ENCODE results near the gene MEF2A. TPM values are rescaled to one million over a fixed set of nuclear protein-coding genes. Genes with fewer than 3 reads are reported as not detected.

The MEF2A gene
- total RNA-seq, 3 donors from 2014 or later, result 19.8 to 24.0 (median 22.4) TPM

DNA sequence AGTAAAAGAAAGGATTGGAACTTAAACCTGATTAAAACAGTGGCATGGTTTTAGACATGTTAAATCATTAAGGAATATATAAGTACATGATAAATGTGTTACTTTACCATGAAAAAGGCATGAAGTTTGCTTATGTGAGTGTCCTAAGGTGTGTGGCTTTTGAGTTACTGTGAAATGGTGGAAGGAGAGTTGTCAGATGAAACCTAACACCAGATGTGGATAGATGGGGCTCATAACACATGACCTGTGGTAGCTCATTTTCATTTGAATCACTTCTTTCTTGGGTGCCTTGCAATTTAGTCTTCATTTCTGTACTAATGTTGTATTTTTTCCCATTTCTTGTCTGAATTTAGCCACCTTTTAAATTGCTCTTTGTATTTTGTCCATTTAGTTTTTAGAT, 13.0 kb downstream of the MEF2A start:
- ATAC-seq, result no peak
- H3K9me3 Mint-ChIP-seq, result no peaks in the 10 kb centered on the region

DNA sequence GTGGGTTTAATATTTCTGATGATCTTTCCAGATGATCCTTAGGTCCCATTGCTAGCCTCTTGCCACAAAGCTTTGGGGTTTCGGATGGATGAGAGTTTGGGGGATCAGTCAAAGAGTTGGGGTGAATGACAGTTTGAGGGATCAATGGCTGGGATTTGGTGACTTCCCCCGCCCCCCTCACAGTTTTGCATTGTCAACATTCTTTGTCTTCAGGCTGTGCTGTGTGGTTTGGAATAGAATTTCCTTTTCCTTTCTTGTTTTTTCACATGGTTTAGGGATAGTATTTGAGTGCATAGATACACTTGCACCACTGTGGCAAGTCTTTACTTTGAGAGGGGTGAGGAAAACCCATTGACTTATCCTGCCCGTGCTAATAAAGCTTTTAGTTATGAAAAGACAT, 14.3 kb downstream of the MEF2A start:
- H3K4me3 Mint-ChIP-seq, result no peak overlapping the region
- no peaks in the 10 kb centered on the region for H3K27me3 Mint-ChIP-seq (ENCODE audit: low read depth)
- ATAC-seq, result no peak
- H3K4me1 Mint-ChIP-seq (ENCODE audit: low read depth), result peaks cover 45% of the 10 kb centered on the region
- DNase-seq, result no peak
- H3K9me3 Mint-ChIP-seq, result peaks cover 10% of the 10 kb centered on the region
- peaks cover 18% of the 10 kb centered on the region for H3K36me3 Mint-ChIP-seq (ENCODE audit: insufficient read depth)

More for the DNA sequence above, 13.0 kb downstream of the MEF2A start:
- H3K27me3 Mint-ChIP-seq (ENCODE audit: low read depth), result no peaks in the 10 kb centered on the region
- H3K4me3 Mint-ChIP-seq, result no peak overlapping the region
- H3K36me3 Mint-ChIP-seq (ENCODE audit: insufficient read depth), result peaks cover 13% of the 10 kb centered on the region
- peaks cover 52% of the 10 kb centered on the region for H3K4me1 Mint-ChIP-seq (ENCODE audit: low read depth)
- DNase-seq, result no peak

DNA sequence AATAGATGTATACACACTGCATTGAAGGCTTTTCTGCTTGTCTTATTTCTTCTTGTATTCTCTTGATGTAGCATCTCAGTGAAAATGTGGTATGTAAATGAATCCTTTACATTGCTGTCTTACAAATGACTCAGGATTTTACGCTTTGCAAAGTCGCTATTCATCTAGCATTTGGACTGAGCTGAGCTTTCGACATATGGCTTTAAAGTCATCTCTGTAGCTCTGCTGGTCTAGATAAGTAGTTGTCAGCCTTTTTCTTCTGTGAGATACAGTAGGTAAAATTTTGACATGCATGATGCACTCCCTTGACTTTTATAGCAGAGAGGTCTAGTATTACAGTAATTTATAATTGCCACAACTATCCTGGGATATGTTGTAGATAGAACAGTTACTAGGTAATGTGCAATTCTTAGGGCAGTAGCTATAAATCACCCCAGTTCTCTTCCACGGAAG, 16.8 kb downstream of the MEF2A start:
- ATAC-seq (no peak), DNase-seq (no peak)
- Mint-ChIP-seq H3K27me3 (ENCODE audit: low read depth) (no peaks in the 10 kb centered on the region), H3K4me1 (ENCODE audit: low read depth) (peaks cover 35% of the 10 kb centered on the region), H3K36me3 (ENCODE audit: insufficient read depth) (peaks cover 26% of the 10 kb centered on the region), H3K4me3 (no peak overlapping the region), H3K9me3 (peaks cover 20% of the 10 kb centered on the region)

DNA sequence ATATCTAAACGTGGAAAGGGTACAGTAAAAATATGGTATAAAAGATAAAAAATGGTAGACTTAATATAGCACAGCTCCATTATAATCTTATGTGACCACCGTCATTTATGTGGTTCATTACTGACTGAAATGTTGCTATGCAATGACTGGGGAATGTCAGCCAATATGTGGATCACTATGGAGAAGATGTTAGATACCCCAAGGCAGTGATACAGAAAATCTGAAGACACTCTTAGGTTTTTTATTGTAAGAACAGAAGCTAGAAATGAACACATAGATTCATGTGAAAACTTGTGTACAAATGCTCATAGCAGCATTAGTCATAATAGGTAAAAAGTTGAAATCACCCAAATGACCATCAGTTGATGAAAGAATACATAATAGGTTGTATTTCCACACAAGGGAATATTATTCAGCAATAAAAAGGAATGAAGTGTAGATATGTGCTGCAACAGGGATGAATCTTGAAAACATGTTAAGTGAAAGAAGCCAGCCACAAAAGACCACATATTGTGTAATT, 18.4 kb downstream of the MEF2A start:
- H3K27me3 Mint-ChIP-seq (ENCODE audit: low read depth), result no peaks in the 10 kb centered on the region
- H3K4me1 Mint-ChIP-seq (ENCODE audit: low read depth), result peaks cover 29% of the 10 kb centered on the region
- ATAC-seq, result no peak
- peaks cover 20% of the 10 kb centered on the region for H3K9me3 Mint-ChIP-seq
- no peak for DNase-seq
- H3K4me3 Mint-ChIP-seq, result no peak overlapping the region
- H3K36me3 Mint-ChIP-seq (ENCODE audit: insufficient read depth), result peaks cover 29% of the 10 kb centered on the region

DNA sequence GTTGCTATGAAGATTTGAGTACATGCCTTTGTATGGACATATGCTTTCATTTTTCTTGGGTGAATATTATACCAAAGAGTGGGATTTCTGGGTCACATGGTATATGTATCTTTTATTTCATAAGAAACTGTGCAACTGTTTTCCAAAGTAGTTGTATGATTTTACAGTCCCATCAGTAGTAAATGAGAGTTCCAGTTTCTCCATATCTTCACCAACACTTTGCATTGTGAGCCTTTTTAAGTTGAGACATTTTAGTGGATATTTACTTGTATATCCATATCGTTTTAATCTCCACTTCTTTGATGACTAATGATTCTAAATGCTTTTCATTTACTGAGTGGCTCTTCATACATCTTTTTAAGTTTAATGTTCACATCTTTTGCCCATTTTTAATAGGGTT, 20.3 kb downstream of the MEF2A start:
- Mint-ChIP-seq H3K4me3 (no peak overlapping the region), H3K4me1 (ENCODE audit: low read depth) (peaks cover 34% of the 10 kb centered on the region), H3K27me3 (ENCODE audit: low read depth) (no peaks in the 10 kb centered on the region), H3K36me3 (ENCODE audit: insufficient read depth) (peaks cover 31% of the 10 kb centered on the region), H3K9me3 (peaks cover 20% of the 10 kb centered on the region)
- DNase-seq (no peak), ATAC-seq (no peak)

DNA sequence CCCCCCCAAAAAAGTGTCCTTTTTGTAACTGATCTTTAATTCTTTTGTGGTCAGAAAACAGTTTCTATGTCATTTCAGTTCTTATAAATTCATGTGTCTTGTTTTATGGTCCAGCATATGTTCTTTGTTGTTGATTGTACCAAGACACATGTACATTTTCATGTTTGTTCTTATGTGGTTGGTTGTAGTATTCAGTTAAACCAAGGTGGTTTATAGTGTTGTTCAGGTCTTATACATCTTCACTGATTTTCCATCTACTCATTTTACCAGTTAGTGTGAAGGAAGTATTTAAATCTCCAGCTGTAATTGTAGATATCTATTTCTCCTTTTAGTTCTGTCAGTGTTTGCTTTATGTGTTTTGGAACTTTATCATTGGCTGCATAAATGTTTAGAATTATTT, 24.0 kb downstream of the MEF2A start:
- no peak for ATAC-seq
- no peak for DNase-seq
- H3K27me3 Mint-ChIP-seq (ENCODE audit: low read depth), result no peaks in the 10 kb centered on the region
- peaks cover 41% of the 10 kb centered on the region for H3K4me1 Mint-ChIP-seq (ENCODE audit: low read depth)
- peaks cover 18% of the 10 kb centered on the region for H3K9me3 Mint-ChIP-seq
- H3K4me3 Mint-ChIP-seq, result no peak overlapping the region
- peaks cover 28% of the 10 kb centered on the region for H3K36me3 Mint-ChIP-seq (ENCODE audit: insufficient read depth)

DNA sequence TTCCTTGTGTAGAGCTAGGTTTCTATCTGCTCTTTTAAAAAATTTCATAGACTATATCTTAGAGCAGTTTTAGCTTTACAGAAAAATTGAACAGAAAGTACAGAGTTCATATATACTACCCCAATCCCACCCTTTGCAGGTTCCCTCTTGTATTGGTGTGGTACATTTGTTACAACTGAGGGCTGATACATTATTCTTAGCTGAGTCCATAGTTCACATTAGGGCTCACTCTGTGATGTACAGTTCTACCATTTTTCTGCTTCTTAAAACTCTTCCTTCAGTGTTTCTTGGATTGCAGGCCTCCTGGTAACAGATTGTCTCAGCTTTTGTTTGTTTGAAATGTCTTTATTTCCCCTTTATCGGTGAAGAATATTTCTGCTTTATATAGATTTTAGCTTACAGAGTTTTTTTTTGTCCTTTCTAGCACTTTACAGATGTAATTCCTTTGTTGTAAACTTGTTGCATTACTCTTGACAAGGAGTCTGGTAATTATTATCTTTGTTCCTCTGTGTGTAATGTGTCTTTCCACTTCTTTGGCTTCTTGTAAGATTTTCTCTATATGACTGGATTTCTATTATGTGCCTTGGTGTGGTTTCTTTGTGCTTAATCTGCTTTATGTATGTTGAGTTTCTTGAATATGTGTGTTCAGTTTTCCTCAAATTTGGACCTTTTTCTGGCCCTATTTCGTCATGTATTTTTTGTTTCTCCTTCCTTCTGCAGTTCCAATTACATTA, 25.3 kb downstream of the MEF2A start:
- ATAC-seq (no peak), DNase-seq (no peak)
- peaks cover 41% of the 10 kb centered on the region for H3K4me1 Mint-ChIP-seq (ENCODE audit: low read depth)
- H3K4me3 Mint-ChIP-seq, result no peak overlapping the region
- peaks cover 18% of the 10 kb centered on the region for H3K9me3 Mint-ChIP-seq
- H3K27me3 Mint-ChIP-seq (ENCODE audit: low read depth), result no peaks in the 10 kb centered on the region
- H3K36me3 Mint-ChIP-seq (ENCODE audit: insufficient read depth), result peaks cover 24% of the 10 kb centered on the region

DNA sequence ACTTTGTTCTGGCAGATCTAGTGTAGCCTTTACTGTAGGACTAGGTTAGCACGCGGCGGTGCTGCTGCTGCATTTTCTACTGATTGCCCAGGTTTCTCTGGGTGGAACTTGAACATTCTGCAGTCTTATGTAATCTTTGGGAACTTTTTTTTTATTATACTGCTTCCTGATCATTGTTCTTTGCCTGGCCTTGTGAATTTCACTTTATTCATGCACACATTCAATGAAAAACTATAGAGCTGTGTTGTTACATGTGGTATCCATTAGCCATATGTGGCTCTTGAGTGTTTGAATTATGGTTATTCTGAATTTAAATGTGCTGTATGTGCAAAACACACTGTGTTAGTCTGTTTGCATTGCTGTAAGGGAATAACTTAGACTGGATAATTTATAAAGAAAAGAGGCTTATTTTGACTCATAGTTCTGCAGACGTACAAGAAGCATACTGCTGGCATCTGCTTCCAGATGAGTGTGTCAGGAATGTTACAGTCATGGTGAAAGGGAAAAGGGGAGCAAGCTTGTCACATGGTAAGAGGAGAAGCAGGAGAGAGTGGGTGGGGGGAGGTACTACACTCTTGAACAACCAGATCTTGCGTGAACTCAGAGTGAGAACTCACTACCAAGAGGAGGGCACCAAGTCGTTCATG, 26.5 kb downstream of the MEF2A start:
- H3K27me3 Mint-ChIP-seq (ENCODE audit: low read depth), result no peaks in the 10 kb centered on the region
- H3K4me3 Mint-ChIP-seq, result no peak overlapping the region
- DNase-seq, result no peak
- peaks cover 41% of the 10 kb centered on the region for H3K4me1 Mint-ChIP-seq (ENCODE audit: low read depth)
- peaks cover 22% of the 10 kb centered on the region for H3K36me3 Mint-ChIP-seq (ENCODE audit: insufficient read depth)
- H3K9me3 Mint-ChIP-seq, result peaks cover 12% of the 10 kb centered on the region
- no peak for ATAC-seq

DNA sequence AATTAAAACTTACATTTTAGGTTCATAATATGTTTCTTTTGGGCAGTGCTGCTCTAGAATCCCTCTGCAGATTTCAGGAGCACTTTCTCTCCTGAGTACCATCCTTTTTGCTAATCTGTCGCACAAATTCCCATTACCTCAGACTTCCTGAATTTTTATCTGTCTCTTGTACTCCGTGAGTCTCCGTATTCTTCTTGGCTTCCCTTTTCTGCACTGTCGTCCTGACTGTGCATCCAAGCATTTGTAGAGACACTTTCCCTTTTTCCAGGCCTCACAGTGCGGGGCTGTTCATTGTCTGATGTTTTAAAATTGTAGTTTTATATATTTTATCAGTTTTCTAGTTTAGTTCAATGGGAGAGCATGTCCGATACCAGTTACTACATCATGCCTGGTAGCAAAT, 27.3 kb downstream of the MEF2A start:
- H3K4me1 Mint-ChIP-seq (ENCODE audit: low read depth), result peaks cover 37% of the 10 kb centered on the region
- no peaks in the 10 kb centered on the region for H3K27me3 Mint-ChIP-seq (ENCODE audit: low read depth)
- H3K4me3 Mint-ChIP-seq, result no peak overlapping the region
- DNase-seq, result no peak
- ATAC-seq, result no peak
- H3K36me3 Mint-ChIP-seq (ENCODE audit: insufficient read depth), result peaks cover 25% of the 10 kb centered on the region
- H3K9me3 Mint-ChIP-seq, result peaks cover 16% of the 10 kb centered on the region

DNA sequence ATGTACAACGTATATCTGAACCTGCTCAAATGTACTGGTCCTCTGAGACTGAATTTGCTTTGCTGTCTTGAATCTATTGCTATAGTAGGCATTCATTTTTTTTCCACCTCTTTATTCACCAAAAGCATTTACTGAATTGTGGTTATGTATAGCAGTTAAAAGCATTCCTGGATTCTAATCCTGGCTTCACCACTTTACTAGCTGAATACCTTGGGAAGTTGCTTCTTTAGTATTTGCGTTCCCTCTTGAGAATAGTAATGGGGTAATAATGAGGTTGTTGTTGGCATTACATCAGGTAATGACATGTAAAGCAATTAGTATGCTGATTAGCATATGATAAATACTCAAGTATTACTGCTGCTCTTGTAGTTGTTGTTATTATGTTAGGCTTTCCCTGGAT, 29.1 kb downstream of the MEF2A start:
- DNase-seq (no peak), ATAC-seq (no peak)
- H3K4me3 Mint-ChIP-seq, result no peak overlapping the region
- no peaks in the 10 kb centered on the region for H3K27me3 Mint-ChIP-seq (ENCODE audit: low read depth)
- peaks cover 17% of the 10 kb centered on the region for H3K9me3 Mint-ChIP-seq
- H3K4me1 Mint-ChIP-seq (ENCODE audit: low read depth), result peaks cover 29% of the 10 kb centered on the region
- H3K36me3 Mint-ChIP-seq (ENCODE audit: insufficient read depth), result peaks cover 32% of the 10 kb centered on the region

DNA sequence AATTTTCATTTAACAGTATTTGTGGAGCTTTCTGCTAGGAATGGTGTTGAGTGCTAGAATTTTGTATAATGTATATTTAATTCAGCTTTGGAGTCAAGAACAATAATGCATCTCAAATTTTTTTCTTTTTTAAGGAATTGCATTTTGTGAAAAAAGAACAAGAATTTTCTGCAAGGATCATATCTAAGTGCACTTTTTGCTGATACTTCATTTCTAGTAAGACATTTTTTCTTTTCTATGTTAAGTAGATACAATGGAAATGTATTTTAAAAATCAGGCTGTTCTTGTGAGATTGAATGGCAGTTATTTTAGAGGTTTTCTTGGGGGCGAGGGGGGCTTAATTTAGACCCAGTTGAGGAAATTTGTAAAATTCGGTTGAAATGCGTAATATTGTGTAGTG, 32.5 kb downstream of the MEF2A start:
- H3K4me3 Mint-ChIP-seq, result no peak overlapping the region
- H3K4me1 Mint-ChIP-seq (ENCODE audit: low read depth), result peaks cover 18% of the 10 kb centered on the region
- ATAC-seq, result no peak
- H3K36me3 Mint-ChIP-seq (ENCODE audit: insufficient read depth), result peaks cover 50% of the 10 kb centered on the region
- H3K27me3 Mint-ChIP-seq (ENCODE audit: low read depth), result no peaks in the 10 kb centered on the region
- no peak for DNase-seq
- peaks cover 20% of the 10 kb centered on the region for H3K9me3 Mint-ChIP-seq

DNA sequence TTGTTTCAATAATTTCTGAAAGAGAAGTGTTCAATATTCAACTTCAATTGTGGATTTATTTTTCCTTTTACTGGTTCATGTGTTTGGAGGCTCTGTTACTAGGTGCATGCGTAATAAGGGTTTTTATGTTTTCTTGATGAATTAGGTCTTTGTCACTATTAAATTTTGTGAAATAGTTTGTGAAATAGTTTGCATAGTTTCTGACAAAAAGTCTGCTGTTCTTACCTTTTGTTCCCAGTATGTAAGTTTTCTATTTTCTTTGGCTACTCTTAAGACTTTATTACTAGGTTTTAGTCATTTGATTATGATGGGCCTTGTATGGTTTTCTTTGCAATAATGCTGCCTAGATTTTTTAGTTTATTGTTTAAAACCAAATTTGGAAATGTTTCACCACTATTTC, 38.0 kb downstream of the MEF2A start:
- ATAC-seq, result no peak
- Mint-ChIP-seq H3K4me1 (ENCODE audit: low read depth) (peaks cover 55% of the 10 kb centered on the region), H3K27me3 (ENCODE audit: low read depth) (no peaks in the 10 kb centered on the region), H3K4me3 (no peak overlapping the region), H3K9me3 (peaks cover 7% of the 10 kb centered on the region), H3K36me3 (ENCODE audit: insufficient read depth) (peaks cover 42% of the 10 kb centered on the region)
- DNase-seq, result no peak

DNA sequence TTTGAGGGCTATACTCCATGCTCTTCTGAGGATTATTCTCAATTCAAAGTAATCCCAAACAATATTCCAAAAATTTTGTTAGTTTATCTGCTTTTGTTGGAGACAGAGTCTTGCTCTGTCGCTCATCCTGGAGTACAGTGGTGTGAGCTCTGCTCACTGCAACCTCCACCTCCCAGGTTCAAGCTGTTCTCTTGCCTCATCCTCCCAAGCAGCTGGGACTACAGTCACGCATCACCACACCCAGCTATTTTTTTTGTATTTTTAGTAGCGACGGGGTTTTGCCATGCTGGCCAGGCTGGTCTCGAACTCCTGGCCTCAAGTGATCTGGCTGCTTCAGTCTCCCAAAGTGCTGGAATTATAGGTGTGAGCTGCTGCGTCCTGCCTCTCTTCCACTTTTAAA, 39.1 kb downstream of the MEF2A start:
- peaks cover 57% of the 10 kb centered on the region for H3K4me1 Mint-ChIP-seq (ENCODE audit: low read depth)
- H3K9me3 Mint-ChIP-seq, result peaks cover 7% of the 10 kb centered on the region
- peaks cover 38% of the 10 kb centered on the region for H3K36me3 Mint-ChIP-seq (ENCODE audit: insufficient read depth)
- ATAC-seq (no peak), DNase-seq (no peak)
- H3K4me3 Mint-ChIP-seq, result no peak overlapping the region
- no peaks in the 10 kb centered on the region for H3K27me3 Mint-ChIP-seq (ENCODE audit: low read depth)

DNA sequence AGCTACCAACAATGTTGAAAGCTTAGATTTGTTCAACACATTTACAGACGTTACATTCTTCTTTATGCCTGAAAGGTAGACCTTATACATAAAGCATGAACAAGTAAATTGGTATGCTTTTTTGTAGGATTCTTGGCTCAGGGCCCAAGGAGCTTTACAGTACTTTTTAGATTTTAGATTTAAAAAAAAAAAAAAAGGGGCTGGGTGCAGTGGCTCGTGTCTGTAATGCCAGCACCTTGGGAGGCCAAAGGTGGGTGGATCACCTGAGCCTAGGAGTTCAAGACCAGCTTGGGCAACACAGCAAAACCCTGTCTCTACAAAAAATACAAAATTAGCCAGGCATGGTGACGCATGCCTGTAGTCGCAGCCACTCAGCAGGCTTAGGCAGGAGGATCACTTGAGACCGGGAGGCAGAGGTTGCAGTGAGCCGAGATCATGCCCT, 39.7 kb downstream of the MEF2A start:
- ATAC-seq, result no peak
- DNase-seq, result no peak
- Mint-ChIP-seq H3K4me3 (no peak overlapping the region), H3K4me1 (ENCODE audit: low read depth) (peaks cover 57% of the 10 kb centered on the region), H3K9me3 (peaks cover under 1% of the 10 kb centered on the region), H3K36me3 (ENCODE audit: insufficient read depth) (peaks cover 32% of the 10 kb centered on the region), H3K27me3 (ENCODE audit: low read depth) (no peaks in the 10 kb centered on the region)

DNA sequence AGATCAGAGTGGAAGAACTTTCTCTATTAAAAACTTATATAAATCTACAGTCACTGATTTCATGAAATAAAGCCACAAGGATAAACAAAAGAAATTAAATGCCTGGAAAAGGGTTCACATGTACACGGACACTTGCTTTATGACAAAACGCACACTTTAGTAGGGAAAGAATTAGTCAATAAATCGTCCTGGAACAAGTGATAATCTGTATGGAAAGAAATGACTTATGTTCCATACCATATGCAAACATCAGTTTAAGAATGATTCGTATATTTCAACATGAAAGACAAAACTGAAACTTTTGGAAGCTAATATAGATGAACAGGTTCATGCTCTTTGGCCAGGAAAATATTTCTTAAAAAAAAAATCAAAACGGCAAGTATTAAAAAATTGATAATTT, 40.2 kb downstream of the MEF2A start:
- Mint-ChIP-seq H3K4me1 (ENCODE audit: low read depth) (peaks cover 58% of the 10 kb centered on the region), H3K27me3 (ENCODE audit: low read depth) (no peaks in the 10 kb centered on the region)
- ATAC-seq, result no peak

More for the DNA sequence above, 40.2 kb downstream of the MEF2A start:
- Mint-ChIP-seq H3K9me3 (no peaks in the 10 kb centered on the region), H3K36me3 (ENCODE audit: insufficient read depth) (peaks cover 28% of the 10 kb centered on the region), H3K4me3 (no peak overlapping the region)
- no peak for DNase-seq

Measured in activated T-cell treated with anti-CD3 and anti-CD28 coated beads, Interleukin-2, amount 50 U/mL, for 4 hours (primary cell).